DMS53 treated with DMSO at 0.1 percent for 48 hours (cell line): ENCODE results near the gene UBE2H.
"Not testable (repeated sequence)": the region's sequence is repeated elsewhere in the genome, so short reads cannot be mapped to it uniquely, and the experiment has no call there.

Source experiments
- DNase-seq: peaks from one replicate; lab custom pipeline; 2025; ENCODE audit not compliant: unreplicated experiment; lab: John Stamatoyannopoulos, UW

The UBE2H gene

GRCh38 chr7:129845178-129845971 is 107.4 kb downstream of the UBE2H start:
- DNase-seq: no peak

- DNase-seq: no peak
Observed at GRCh38 chr7:129843978-129844840, 108.6 kb downstream of the UBE2H start.

- DNase-seq: no peak
Observed at GRCh38 chr7:129843365-129843898, 109.3 kb downstream of the UBE2H start.

- no peak for DNase-seq
Observed at GRCh38 chr7:129841465-129841864, 111.3 kb downstream of the UBE2H start.

- DNase-seq: no peak
Observed at GRCh38 chr7:129840757-129841156, 112.0 kb downstream of the UBE2H start.

- no peak for DNase-seq
Observed at GRCh38 chr7:129836983-129837382, 115.8 kb downstream of the UBE2H start.

GRCh38 chr7:129835569-129835968 is 117.2 kb downstream of the UBE2H start:
- no peak for DNase-seq

- not testable (repeated sequence) for DNase-seq
Observed at GRCh38 chr7:129833353-129833752, 119.4 kb downstream of the UBE2H start.

GRCh38 chr7:129832701-129833227 is 120.0 kb downstream of the UBE2H start:
- DNase-seq: no peak

- no peak for DNase-seq
Observed at GRCh38 chr7:129832282-129832681, 120.5 kb downstream of the UBE2H start.

GRCh38 chr7:129831424-129832058 is 121.2 kb downstream of the UBE2H start:
- DNase-seq: no peak

GRCh38 chr7:129830949-129831348 is 121.8 kb downstream of the UBE2H start:
- no peak for DNase-seq

GRCh38 chr7:129829737-129830631 is 122.8 kb downstream of the UBE2H start:
- peak; percentile 89 for DNase-seq

GRCh38 chr7:129828989-129829736 is 123.6 kb downstream of the UBE2H start:
- no peak for DNase-seq

GRCh38 chr7:129828078-129828762 is 124.5 kb downstream of the UBE2H start:
- DNase-seq: no peak

- DNase-seq: no peak
Observed at GRCh38 chr7:129827467-129827990, 125.2 kb downstream of the UBE2H start.

- not testable (repeated sequence) for DNase-seq
Observed at GRCh38 chr7:129826895-129827294, 125.9 kb downstream of the UBE2H start.

GRCh38 chr7:129825209-129825970 is 127.4 kb downstream of the UBE2H start:
- DNase-seq: peak; percentile 82
